HFF-Myc (cell line): ENCODE data around the gene CYB5B.
A peak's percentile ranks its signal among the peaks of the same experiment; 100 is the strongest.

Source experiments
- DNase-seq: peaks from one replicate; pipeline ENCODE4 v3.0.0-alpha.2; 2011; ENCODE audit warnings: low read depth; ENCODE audit errors: extremely low read depth
- H3K4me3 ChIP-seq: replicated peaks from 2 replicates; pipeline ENCODE4 v1.5.1; 2011; ENCODE audit warnings: low read depth, mild to moderate bottlenecking, control low read depth, low read length
- CTCF ChIP-seq: IDR thresholded peaks from 2 replicates; pipeline ENCODE4 v1.5.1; 2012; ENCODE audit warnings: mild to moderate bottlenecking, low read depth, low read length, control low read depth; ENCODE audit errors: missing control alignments

Gene CYB5B

GRCh38 chr16:69501956-69502745 lies 77.7 kb downstream of the CYB5B start:
- DNase-seq, result no peak
- no peak overlapping the region for H3K4me3 ChIP-seq
- no peak for TF ChIP-seq CTCF

- no peak overlapping the region for H3K4me3 ChIP-seq
- TF ChIP-seq CTCF, result no peak
- DNase-seq, result no peak
These were observed 78.8 kb downstream of the CYB5B start for GRCh38 chr16:69503244-69503643.

GRCh38 chr16:69508033-69508755 lies 83.8 kb downstream of the CYB5B start:
- no peak for DNase-seq
- no peak for TF ChIP-seq CTCF
- no peak overlapping the region for H3K4me3 ChIP-seq

- TF ChIP-seq CTCF, result no peak
- H3K4me3 ChIP-seq, result no peak overlapping the region
- DNase-seq, result no peak
These were observed 84.7 kb downstream of the CYB5B start for GRCh38 chr16:69509125-69509524.

- no peak for TF ChIP-seq CTCF
- no peak overlapping the region for H3K4me3 ChIP-seq
- DNase-seq, result no peak
These were observed 87.2 kb downstream of the CYB5B start for GRCh38 chr16:69511651-69512050.

GRCh38 chr16:69513180-69513966 lies 89.0 kb downstream of the CYB5B start:
- no peak overlapping the region for H3K4me3 ChIP-seq
- peak; percentile 38 for DNase-seq
- no peak for TF ChIP-seq CTCF
